Astrocyte of the spinal cord (primary cell): ENCODE results near the gene LDLRAD4.

Experiments used
- DNase-seq: peaks from one replicate; pipeline ENCODE4 v3.0.0; 2011; ENCODE audit warnings: low read depth, low spot score
- H3K4me3 ChIP-seq: 2 replicates; pipeline ENCODE4 v1.5.1; 2011; ENCODE audit warnings: low read depth, mild to moderate bottlenecking, low read length, moderate library complexity
- in situ Hi-C: cut with HindIII; loops from 2 replicates; pipeline ENCODE4 v1.10.0; 2017; ENCODE audit warnings: low sequenced_read_pairs
- TF ChIP-seq, protein P1 (sequence below): IDR thresholded peaks from 2 replicates; pipeline ENCODE4 v1.5.1; 2012; ENCODE audit warnings: low read depth, mild to moderate bottlenecking, low read length, inconsistent platforms

Gene LDLRAD4

DNA sequence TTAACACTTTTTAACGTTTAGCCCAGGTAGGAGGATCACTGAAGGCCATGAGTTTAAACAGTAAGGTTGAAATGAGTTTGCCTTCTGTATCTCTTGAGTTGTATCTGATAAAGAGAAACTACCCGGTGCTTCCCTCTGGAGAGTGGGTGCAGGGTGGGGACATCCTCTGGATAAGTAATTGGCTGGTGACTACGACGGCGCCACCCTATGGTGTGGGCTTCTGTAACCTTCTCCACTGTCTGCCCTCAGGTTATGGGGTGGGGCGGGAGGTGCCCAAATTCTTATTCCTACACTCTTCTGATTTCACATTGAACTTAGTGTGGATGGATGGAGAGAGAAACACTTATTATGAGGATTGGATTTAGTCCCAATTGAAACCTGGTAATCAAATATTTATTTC is 68.8 kb downstream of the LDLRAD4 start:
- in situ Hi-C loops, result no loop called here
- TF ChIP-seq, protein P1, sequence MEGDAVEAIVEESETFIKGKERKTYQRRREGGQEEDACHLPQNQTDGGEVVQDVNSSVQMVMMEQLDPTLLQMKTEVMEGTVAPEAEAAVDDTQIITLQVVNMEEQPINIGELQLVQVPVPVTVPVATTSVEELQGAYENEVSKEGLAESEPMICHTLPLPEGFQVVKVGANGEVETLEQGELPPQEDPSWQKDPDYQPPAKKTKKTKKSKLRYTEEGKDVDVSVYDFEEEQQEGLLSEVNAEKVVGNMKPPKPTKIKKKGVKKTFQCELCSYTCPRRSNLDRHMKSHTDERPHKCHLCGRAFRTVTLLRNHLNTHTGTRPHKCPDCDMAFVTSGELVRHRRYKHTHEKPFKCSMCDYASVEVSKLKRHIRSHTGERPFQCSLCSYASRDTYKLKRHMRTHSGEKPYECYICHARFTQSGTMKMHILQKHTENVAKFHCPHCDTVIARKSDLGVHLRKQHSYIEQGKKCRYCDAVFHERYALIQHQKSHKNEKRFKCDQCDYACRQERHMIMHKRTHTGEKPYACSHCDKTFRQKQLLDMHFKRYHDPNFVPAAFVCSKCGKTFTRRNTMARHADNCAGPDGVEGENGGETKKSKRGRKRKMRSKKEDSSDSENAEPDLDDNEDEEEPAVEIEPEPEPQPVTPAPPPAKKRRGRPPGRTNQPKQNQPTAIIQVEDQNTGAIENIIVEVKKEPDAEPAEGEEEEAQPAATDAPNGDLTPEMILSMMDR, result no peak
- DNase-seq, result no peak
- H3K4me3 ChIP-seq, result no peak overlapping the region

DNA sequence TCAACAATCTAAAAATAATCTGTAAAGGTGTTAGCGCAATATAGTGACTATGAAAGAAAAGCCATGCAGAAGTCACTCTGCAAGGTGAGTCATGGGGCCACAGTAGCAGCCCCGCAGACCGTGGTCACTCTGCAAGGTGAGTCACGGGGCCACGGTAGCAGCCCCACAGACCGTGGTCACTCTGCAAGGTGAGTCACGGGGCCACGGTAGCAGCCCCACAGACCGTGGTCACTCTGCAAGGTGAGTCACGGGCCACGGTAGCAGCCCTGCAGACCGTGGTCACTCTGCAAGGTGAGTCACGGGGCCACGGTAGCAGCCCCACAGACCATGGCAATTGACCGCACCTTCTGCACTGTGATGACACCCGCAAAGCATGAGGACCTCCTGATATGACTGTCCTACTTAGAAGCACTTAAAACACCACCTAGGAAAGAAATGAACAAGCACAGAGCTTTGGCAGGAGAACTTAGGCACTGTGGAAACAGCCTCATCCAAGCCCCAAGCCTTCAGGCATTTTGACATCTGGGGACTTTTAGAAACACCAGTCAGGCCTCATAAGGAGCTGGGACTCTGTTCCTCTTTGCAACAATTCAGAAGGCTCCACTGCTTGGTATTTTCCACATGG is 70.1 kb downstream of the LDLRAD4 start:
- DNase-seq, result no peak
- TF ChIP-seq, protein P1, result no peak
- in situ Hi-C loops, result no loop called here
- no peak overlapping the region for H3K4me3 ChIP-seq

DNA sequence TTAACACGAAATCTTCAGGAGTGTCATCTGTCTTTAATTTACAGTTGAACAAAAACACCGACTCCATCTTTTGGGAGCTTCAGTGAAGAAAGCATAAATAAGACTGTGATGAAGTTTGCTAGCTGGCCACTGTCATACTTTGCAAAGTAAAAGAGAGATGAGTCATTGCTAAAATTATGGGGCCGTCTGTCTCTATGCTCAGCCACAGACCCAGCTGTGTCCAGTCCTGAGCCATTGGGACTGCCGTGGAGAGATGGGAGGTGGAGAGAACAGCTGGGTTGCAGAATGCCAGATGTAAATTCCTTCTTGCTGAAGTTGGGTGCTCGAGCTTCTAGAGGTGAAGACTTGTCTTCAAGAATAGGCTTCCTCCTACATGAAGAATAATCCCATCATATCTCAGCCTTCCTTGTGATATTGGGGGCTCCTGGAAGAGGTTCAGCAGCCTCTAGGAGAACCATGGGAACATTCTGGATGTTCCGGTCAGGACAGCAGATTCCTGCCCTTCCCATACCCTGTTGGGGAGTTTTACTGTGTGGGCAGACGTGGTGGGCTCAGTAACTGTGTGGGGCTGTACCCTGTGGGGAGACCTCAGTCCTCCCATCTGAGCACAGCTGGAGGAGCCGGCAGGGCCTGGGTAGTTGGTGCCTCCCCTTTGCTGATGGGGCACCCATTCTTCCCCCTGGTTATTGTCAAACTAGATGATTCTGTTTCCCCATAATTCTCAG is 71.1 kb downstream of the LDLRAD4 start:
- in situ Hi-C loops, result no loop called here
- no peak for DNase-seq
- TF ChIP-seq, protein P1, result no peak
- H3K4me3 ChIP-seq, result no peak overlapping the region

DNA sequence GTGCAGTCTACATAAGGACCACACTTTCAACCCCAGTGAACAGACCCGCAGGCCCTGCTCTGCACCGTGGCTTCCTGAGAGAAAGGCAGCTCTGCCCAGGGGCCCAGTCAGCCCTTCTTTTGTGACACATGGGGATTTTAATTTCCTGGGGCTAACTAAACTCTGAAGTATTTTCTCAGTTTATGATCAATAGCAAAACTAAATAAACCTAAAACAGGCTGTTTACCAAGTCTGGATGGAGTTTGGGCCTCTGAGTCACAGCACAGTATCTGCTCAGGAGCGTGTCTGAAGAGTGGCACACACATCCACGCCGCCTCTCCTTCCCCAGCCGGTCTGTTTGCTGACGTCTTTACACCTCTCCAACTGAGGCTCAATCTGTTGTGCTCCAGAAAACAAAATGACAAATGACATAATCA is 72.3 kb downstream of the LDLRAD4 start:
- no peak overlapping the region for H3K4me3 ChIP-seq
- TF ChIP-seq, protein P1, result no peak
- no peak for DNase-seq
- in situ Hi-C loops, result no loop called here

DNA sequence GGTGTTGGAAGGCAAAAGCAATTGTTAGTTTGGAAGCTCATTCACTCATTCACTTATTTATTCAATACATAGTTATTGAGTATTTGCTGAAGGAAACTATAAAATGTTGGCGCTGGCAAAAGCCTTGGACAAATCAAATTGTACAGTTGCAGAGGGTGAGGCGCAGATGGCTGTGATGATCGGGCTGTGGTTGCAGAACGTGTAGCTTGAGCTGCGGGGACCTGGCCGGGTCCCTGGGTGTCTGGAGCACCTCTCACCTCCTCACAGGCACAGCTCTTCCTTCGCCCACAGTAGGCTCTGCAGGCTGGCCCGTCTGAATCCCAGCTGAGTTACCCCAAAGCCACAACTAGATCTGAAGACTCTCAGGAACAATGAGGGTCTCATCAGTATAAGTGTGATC is 72.7 kb downstream of the LDLRAD4 start:
- in situ Hi-C loops, result no loop called here
- no peak overlapping the region for H3K4me3 ChIP-seq
- TF ChIP-seq, protein P1, result no peak
- DNase-seq, result no peak

DNA sequence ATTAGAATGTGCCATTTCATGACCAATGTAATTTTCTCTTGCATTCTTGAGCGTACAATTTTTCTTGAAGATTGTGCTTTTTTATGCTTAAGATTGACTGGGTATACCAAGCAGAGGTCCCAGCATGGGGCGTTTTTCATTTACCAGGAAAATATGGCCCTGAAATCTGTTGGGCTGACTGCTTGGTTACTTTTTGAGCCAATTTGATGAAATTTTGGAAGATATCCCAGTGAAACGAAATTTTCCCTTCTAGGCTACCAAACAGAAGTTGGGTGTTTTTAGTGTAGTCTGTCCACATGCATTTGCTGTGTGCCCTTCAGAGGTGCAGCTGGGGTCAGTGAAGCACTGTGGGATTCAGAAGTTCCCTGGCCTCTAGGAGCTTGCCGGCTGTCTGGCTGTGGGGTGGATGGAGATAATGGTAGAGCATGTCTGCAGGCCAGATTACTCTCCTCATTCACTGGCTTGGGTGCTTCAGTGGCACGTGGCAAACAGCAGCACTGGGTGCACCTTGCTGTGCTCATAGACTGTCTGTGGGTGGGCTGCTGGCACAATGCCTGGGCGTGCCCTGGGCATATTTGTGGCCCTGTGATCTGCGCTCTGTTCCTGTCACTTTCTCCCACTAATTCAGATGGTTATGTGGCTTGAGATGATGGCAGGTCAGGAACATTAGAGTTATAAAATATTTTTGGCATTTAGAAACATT is 73.3 kb downstream of the LDLRAD4 start:
- TF ChIP-seq, protein P1, result no peak
- in situ Hi-C loops, result no loop called here
- no peak for DNase-seq
- no peak overlapping the region for H3K4me3 ChIP-seq
